ENCODE data around the gene GABRE.

GABRE gene, protein sequence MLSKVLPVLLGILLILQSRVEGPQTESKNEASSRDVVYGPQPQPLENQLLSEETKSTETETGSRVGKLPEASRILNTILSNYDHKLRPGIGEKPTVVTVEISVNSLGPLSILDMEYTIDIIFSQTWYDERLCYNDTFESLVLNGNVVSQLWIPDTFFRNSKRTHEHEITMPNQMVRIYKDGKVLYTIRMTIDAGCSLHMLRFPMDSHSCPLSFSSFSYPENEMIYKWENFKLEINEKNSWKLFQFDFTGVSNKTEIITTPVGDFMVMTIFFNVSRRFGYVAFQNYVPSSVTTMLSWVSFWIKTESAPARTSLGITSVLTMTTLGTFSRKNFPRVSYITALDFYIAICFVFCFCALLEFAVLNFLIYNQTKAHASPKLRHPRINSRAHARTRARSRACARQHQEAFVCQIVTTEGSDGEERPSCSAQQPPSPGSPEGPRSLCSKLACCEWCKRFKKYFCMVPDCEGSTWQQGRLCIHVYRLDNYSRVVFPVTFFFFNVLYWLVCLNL

GRCh38 chrX:151974336-151975227 lies at the start of gene GABRE:
Gene GABRE, minus strand, starts transcription at chrX:151974676. Its CDS starts 51 bp downstream, at chrX:151974625.
- no peak for DNase-seq

DNA sequence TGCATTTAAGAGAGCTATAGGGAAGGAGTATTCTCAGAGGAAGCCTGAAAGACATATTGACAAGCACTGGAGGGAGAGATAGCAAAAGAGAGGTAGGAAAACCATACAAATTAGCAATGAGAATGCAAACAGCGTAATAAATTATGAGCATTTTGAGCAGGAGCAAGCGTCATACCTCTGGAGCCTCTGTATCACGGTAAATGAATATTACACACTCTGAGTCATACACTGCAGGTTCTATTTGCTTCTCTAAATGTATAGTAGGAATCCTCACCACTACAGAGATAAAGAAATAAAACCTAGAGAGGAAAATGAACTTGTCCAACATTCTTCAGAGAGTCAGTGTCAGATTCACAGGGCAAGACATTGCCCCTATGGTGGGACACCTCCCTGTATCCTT lies 46.4 kb upstream of the GABRE start:
- DNase-seq, result no peak

GRCh38 chrX:151999813-152000212 lies 25.3 kb upstream of the GABRE start:
- DNase-seq, result no peak

DNA sequence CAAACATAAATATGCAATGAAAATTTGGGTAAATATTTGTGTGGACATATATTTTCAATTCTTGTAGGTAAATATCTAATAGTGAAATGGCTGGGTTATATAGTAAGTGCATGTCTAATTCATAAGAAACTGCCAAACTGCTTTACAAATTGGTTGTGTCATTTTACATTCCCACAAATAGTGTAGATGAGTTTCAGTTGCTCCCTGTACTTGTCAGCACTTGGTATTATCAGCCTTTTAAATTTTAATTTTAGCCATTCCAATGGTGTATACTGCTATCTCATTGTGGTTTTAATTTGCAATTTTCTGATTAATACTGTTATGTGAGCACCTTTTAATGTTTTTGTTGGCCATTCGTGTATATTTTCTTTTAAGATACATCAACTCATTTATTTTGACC lies 23.1 kb upstream of the GABRE start:
- DNase-seq, result no peak

GRCh38 chrX:151996347-151996746 lies 21.9 kb upstream of the GABRE start:
- no peak for DNase-seq

GRCh38 chrX:151994476-151994875 lies 20.0 kb upstream of the GABRE start:
- DNase-seq, result no peak

- no peak for DNase-seq
Observed at GRCh38 chrX:151988706-151989299, 14.3 kb upstream of the GABRE start.

DNA sequence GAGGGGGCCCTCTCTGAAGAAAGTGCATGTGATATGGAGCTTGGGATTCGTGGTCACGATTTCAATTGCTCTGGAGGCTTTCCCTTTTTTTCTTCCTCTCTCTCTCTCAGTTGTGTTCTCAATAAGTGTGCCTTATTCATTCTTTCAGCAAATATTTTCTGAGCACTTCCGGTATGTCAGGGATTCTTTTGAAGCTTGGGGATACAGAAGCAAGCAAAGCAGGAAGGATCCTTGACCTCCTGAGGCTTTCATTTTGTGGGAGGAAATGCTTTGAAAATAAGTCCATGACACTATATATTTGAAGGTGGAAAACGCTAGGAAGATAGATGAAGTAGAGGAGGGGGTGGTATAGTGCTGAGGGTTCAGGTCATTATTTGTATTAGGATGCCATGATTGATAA lies 12.6 kb upstream of the GABRE start:
- DNase-seq, result no peak

DNA sequence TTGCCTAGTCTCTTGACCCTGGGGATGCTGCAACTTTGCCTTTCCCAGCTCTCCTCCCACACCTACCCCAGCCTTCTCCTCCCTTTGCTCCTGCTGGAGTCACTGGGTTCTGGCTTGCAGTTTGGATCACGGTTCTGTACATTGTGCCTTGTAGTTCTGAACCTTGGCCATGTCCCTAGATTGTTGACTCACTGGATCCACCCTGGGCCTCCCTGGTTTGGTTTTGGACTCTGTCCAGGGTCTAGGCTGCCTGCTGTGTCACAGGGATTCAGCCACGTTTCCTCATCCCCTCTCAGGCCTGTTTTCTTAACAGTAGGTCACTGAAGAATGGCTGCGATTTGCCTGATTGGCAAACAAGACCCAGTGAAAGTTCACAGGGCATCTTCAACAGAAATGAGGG lies 11.5 kb upstream of the GABRE start:
- no peak for DNase-seq

- no peak for DNase-seq
Observed at GRCh38 chrX:151985531-151985930, 11.1 kb upstream of the GABRE start.

DNA sequence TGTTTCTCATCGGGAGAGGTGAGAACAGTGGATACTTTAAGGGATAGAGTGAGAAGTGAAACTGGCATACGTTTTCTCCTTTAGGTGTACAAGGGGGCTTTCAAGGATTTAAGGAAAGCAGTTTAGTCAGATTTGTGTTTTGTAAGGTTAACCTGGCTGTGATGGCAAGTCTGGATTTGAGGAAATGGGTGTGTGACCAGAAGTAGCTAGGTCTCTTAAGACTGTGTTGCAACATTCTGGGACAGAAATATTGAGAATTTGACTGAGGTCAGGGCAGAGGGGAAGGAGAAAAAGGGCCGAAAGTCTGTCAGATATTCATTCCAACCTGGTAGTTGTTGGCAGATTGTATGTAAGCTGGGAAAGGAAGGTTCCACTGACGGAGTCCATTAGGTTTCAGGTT lies 10.4 kb upstream of the GABRE start:
- DNase-seq, result no peak

DNA sequence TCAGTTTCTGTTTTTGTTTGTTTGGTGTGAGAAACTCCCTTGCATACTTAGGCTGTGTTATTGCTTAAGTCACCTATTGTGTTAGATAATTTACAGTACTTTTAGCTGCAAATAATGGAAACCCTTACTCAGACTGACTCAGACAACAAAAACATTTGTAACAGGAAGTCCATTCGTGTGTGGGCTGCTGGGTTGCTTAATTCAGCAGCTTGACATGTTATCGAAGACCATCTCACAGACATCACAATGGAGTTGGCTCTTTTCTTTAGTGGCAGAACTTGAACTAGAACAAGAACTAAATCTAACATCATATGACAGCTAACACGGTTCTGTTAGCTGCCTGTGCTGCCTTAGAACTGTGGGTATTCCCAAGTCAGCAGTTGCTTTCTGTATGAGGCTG lies 9.9 kb upstream of the GABRE start:
- DNase-seq, result no peak

DNA sequence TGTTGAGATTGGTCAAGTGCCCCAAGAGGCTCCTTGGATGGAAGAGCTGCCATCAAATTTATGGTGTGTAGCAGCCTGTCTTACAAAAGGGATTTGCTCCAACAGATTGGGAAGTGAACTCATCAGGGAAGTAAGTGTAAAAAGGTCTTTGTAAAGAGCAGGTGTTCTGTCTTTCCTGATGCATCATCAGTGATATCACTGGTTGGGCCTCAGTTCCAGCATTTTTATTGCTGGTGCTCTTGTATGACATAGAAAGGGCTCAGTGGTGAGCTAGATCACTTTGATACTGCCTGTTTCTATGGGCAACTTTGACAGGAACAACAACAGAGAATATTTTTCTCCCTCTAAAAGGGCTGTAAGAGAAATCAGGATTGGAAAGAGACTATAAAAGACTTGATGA lies 8.7 kb upstream of the GABRE start:
- DNase-seq, result no peak

GRCh38 chrX:151982222-151982621 lies 7.7 kb upstream of the GABRE start:
- no peak for DNase-seq

- DNase-seq, result no peak
Observed at GRCh38 chrX:151981129-151981528, 6.7 kb upstream of the GABRE start.

DNA sequence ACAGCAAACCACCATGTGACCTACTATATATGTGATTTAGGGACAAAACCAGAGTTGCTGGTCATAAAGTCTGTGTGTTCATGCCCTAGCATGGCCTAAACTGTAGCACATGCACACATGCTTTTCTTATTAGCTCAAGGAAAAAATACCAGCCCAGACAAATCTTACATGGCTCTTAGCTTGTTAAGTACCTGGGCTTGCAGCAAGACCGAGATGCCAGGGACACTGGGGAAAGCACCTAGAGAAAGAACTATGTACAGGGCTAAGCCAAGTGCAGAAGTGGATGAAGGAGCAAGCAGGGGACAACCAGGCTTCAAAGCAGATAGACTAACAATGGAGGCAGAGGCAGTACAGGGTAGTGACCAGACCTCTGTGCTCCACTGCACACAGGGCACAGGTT lies 3.4 kb upstream of the GABRE start:
- DNase-seq, result no peak

DNA sequence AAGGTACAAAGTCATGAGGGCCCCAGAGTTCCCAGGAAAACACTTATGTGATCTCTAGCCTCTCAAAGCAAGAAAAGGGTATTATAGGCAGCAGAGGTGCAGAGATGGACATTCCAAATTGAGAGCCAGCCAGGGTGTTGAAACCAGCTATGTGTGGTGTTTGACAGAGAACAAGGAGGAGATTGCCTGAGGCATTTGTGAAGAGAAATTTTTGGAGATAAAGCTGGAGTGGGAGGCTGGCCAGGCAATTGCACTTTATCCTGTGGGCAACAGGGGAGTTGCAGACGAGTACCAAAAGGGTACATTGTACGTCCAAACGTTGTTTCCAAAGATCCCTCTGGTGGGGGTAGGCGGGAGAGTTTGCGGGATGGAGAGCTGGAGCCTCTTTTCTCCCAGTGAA lies 2.5 kb upstream of the GABRE start:
- DNase-seq, result no peak

GRCh38 chrX:151975736-151976275 lies 1.3 kb upstream of the GABRE start:
- no peak for DNase-seq

GRCh38 chrX:151975228-151975593 lies 735 bp upstream of the GABRE start:
- no peak for DNase-seq

DNA sequence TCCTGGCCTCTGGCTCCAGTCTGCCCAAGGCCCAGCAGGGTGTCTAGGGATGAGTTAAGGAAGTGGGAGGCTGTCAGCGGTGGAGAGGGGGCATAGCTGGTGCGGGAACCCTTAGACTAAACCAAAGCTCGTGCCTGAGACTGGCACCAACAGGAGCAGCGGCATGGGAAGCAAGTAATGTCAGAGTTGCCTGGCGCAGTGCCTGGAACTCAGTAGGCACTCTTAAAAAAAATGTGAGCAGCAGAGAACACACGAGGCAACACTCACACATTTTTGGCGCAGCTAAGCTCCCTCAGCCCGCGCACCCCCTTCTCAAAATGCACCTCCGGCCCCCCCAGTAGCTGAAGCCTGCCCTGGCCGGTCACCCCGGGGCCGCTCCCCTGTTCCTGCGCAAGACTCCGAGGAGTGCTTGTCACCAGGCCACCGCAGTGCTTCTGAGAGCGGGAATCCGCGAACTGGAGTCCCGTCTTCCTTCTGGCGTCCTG lies 583 bp downstream of the GABRE start:
- no peak for DNase-seq

GRCh38 chrX:151973060-151973661 lies 1.3 kb downstream of the GABRE start:
- no peak for DNase-seq

- no peak for DNase-seq
Observed at GRCh38 chrX:151970661-151971060, 3.8 kb downstream of the GABRE start.

DNA sequence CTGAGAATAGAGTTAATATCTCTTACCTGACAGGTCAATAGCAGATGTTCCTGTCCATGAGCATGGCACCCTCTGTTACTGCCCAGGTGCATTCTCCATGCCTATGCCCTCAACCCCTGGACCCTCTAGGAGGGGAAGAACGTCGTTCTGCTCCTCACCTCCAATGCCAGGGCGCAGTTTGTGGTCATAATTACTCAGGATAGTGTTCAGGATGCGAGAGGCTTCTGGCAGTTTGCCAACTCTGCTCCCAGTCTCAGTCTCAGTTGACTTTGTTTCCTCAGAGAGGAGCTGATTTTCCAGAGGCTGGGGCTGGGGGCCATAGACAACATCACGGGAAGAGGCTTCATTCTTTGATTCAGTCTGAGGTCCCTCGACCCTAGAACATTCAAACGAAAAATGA lies 4.4 kb downstream of the GABRE start:
- DNase-seq, result no peak

Data from stimulated activated CD4-positive, alpha-beta T cell treated with anti-CD3 and anti-CD28 coated beads, Interleukin-1b, Interleukin-23, amount 100 ng/mL, for 48 hours (primary cell).